A549 (cell line): Measurements from ENCODE around the gene LCE5A.

Source experiments
- HDAC2 ChIP-seq: fragments of 200-600 bp; sonication (generic); IDR thresholded peaks from 2 replicates; pipeline ENCODE4 v1.6.1; 2016
- JUN ChIP-seq, 2 experiments: fragments of >200 bp; sonication (Bioruptor Twin); formaldehyde crosslinking; IDR thresholded peaks; 2 replicates in 1 of 2; 3 replicates in 1 of 2; pipeline ENCODE4 v1.6.1; 2016 to 2017
- POLR2A ChIP-seq: IDR thresholded peaks from 2 replicates; pipeline ENCODE4 v1.6.1; 2012; ENCODE audit warnings: mild to moderate bottlenecking, low read length
- REST ChIP-seq: fragments of 200-600 bp; sonication (generic); IDR thresholded peaks from 2 replicates; pipeline ENCODE4 v1.6.1; 2016; ENCODE audit warnings: antibody characterized with exemption, mild to moderate bottlenecking, moderate library complexity
- TP53 ChIP-seq: fragments of 250-450 bp; sonication (Bioruptor Pico); IDR thresholded peaks from 2 replicates; pipeline ENCODE4 v1.5.0; 2021; ENCODE audit warnings: mild to moderate bottlenecking, moderate library complexity
- TF ChIP-seq, protein P1 (sequence below): fragments of >200 bp; sonication (Bioruptor Twin); formaldehyde crosslinking; IDR thresholded peaks from 3 replicates; pipeline ENCODE4 v1.5.1; 2016
- TF ChIP-seq, protein P2 (sequence below): fragments of 450-650 bp; IDR thresholded peaks from 2 replicates; pipeline ENCODE4 v1.6.1; 2014; ENCODE audit warnings: antibody characterized with exemption

DNA sequence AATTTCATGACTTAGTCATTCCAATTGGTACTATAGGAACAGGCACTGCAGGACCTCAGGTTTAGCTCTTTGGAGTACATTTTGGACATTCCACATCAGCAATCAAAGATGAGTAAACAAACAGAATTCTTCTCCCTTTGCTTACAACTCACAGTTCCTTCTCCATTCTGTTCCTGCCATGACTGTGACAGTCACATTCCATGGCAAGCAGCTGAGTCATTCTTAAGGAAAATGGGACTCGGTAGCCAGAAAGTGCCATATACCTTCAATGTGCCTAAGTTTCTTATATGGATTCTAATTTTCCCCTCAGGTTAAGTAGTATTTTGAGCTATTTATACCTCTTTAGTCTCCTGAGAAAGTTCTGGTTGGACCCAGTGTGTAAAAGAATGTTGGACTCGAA, 29.3 kb downstream of the LCE5A start:
- TF ChIP-seq JUN (IDR thresholded peaks at IDR 0.05) (no peak), POLR2A (no peak), REST (no peak), TP53 (no peak), HDAC2 (no peak)
- TF ChIP-seq, protein P1, sequence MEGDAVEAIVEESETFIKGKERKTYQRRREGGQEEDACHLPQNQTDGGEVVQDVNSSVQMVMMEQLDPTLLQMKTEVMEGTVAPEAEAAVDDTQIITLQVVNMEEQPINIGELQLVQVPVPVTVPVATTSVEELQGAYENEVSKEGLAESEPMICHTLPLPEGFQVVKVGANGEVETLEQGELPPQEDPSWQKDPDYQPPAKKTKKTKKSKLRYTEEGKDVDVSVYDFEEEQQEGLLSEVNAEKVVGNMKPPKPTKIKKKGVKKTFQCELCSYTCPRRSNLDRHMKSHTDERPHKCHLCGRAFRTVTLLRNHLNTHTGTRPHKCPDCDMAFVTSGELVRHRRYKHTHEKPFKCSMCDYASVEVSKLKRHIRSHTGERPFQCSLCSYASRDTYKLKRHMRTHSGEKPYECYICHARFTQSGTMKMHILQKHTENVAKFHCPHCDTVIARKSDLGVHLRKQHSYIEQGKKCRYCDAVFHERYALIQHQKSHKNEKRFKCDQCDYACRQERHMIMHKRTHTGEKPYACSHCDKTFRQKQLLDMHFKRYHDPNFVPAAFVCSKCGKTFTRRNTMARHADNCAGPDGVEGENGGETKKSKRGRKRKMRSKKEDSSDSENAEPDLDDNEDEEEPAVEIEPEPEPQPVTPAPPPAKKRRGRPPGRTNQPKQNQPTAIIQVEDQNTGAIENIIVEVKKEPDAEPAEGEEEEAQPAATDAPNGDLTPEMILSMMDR: no peak
- TF ChIP-seq, protein P2, sequence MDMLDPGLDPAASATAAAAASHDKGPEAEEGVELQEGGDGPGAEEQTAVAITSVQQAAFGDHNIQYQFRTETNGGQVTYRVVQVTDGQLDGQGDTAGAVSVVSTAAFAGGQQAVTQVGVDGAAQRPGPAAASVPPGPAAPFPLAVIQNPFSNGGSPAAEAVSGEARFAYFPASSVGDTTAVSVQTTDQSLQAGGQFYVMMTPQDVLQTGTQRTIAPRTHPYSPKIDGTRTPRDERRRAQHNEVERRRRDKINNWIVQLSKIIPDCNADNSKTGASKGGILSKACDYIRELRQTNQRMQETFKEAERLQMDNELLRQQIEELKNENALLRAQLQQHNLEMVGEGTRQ: no peak
